Cardiac septum (tissue), 1 donor: ENCODE results near the gene DHX38. TPM values are rescaled to one million over a fixed set of nuclear protein-coding genes. Genes with fewer than 3 reads are reported as not detected.
"Not testable (repeated sequence)": the region's sequence is repeated elsewhere in the genome, so short reads cannot be mapped to it uniquely, and the experiment has no call there.

ENCODE experiments used
- DNase-seq: peaks from one replicate; pipeline ENCODE4 v3.0.0-alpha.2; 2020; ENCODE audit warnings: low spot score
- intact Hi-C: fragments of 100-400 bp; cut with DNase I; formaldehyde crosslinking; loops from one replicate; pipeline ENCODE4 v1.14.0; 2022
- long read RNA-seq: library from polyadenylated mRNA; unstranded; transcript quantifications from one replicate; pipeline ENCODE4 v2.0.0, GENCODE V29; 2021
- total RNA-seq: library from RNA; stranded (reverse); fragmentation: NEBNext Ultra II Directional; extraction: Animal tissue kit (Norgen Biotek cat#: 25700); gene quantifications from one replicate; pipeline ENCODE4 v1.2.1, GENCODE V29; 2021
- donor health status: DM: no; HTN: no; CAD: no.

The DHX38 gene
- 41.2 TPM for total RNA-seq
- long read RNA-seq, full-length matches to known transcripts, result 11 of 49 reads
- long read RNA-seq, partial matches to known transcripts, result 29 of 49 reads
- long read RNA-seq, other reads (novel, unspliced or antisense), result 9 of 49 reads

GRCh38 chr16:72093448-72094265 lies at the start of gene DHX38, which contains the start of gene TXNL4B:
DHX38 (plus strand) TSS chr16:72093847; CDS start chr16:72096158, 2,311 bp downstream.
TXNL4B (minus strand) TSS chr16:72093620; CDS start chr16:72090749, 2,871 bp downstream.
- peak; percentile 97 for DNase-seq
- intact Hi-C loops, result loop anchor here (2.0 to 10.0 kb wide), 2 partner anchors 85 to 199 kb away; partner anchors contain the start of genes DHODH and IST1

GRCh38 chr16:72044296-72044695 lies 49.4 kb upstream of the DHX38 start:
- intact Hi-C loops, result no loop called here
- no peak for DNase-seq

- intact Hi-C loops, result no loop called here
- no peak for DNase-seq
Measured at GRCh38 chr16:72044825-72045359, 48.8 kb upstream of the DHX38 start.

- DNase-seq, result no peak
- intact Hi-C loops, result no loop called here
Measured at GRCh38 chr16:72049110-72049509, 44.5 kb upstream of the DHX38 start.

GRCh38 chr16:72050769-72051464 lies 42.7 kb upstream of the DHX38 start:
- intact Hi-C loops, result no loop called here
- no peak for DNase-seq

- intact Hi-C loops, result no loop called here
- DNase-seq, result no peak
Measured at GRCh38 chr16:72051818-72052217, 41.8 kb upstream of the DHX38 start.

- DNase-seq, intact Hi-C loops: not testable (repeated sequence)
Measured at GRCh38 chr16:72054254-72054847, 39.3 kb upstream of the DHX38 start, which contains the start of gene HP. HP (plus strand) TSS chr16:72054505; CDS start chr16:72054653, 148 bp downstream.

GRCh38 chr16:72055911-72056310 lies 37.7 kb upstream of the DHX38 start:
- intact Hi-C loops, result no loop called here
- DNase-seq, result no peak

GRCh38 chr16:72057313-72057712 lies 36.3 kb upstream of the DHX38 start:
- intact Hi-C loops, DNase-seq: not testable (repeated sequence)

GRCh38 chr16:72059060-72059459 lies 34.6 kb upstream of the DHX38 start:
- DNase-seq, intact Hi-C loops: not testable (repeated sequence)

- intact Hi-C loops, result no loop called here
- DNase-seq, result no peak
Measured at GRCh38 chr16:72060405-72060804, 33.2 kb upstream of the DHX38 start.

- intact Hi-C loops, result no loop called here
- DNase-seq, result no peak
Measured at GRCh38 chr16:72061564-72061963, 32.1 kb upstream of the DHX38 start.

- DNase-seq, result no peak
- intact Hi-C loops, result no loop called here
Measured at GRCh38 chr16:72064361-72064894, 29.2 kb upstream of the DHX38 start.

- DNase-seq, result no peak
- intact Hi-C loops, result no loop called here
Measured at GRCh38 chr16:72066747-72067146, 26.9 kb upstream of the DHX38 start.

- DNase-seq, result no peak
- intact Hi-C loops, result no loop called here
Measured at GRCh38 chr16:72068930-72069329, 24.7 kb upstream of the DHX38 start.

GRCh38 chr16:72072514-72073342 lies 20.9 kb upstream of the DHX38 start:
- intact Hi-C loops, result no loop called here
- no peak for DNase-seq

GRCh38 chr16:72073560-72074230 lies 20.0 kb upstream of the DHX38 start:
- no peak for DNase-seq
- intact Hi-C loops, result no loop called here

GRCh38 chr16:72075067-72075466 lies 18.6 kb upstream of the DHX38 start:
- intact Hi-C loops, DNase-seq: not testable (repeated sequence)
